GM21360 (cell line): ENCODE data around the gene AP2S1.
"Not testable (repeated sequence)": the region's sequence is repeated elsewhere in the genome, so short reads cannot be mapped to it uniquely, and the experiment has no call there.

Experiments
- ATAC-seq: cut with Tn5 transposase; IDR thresholded peaks from one replicate; pipeline ENCODE4 v1.9.1; 2021; ENCODE audit warnings: mild to moderate bottlenecking, moderate library complexity; ENCODE audit not compliant: unreplicated experiment

Gene AP2S1

GRCh38 chr19:46844067-46844489, 6.6 kb downstream of the AP2S1 start:
- no peak for ATAC-seq

GRCh38 chr19:46842791-46843190, 7.9 kb downstream of the AP2S1 start:
- no peak for ATAC-seq

DNA sequence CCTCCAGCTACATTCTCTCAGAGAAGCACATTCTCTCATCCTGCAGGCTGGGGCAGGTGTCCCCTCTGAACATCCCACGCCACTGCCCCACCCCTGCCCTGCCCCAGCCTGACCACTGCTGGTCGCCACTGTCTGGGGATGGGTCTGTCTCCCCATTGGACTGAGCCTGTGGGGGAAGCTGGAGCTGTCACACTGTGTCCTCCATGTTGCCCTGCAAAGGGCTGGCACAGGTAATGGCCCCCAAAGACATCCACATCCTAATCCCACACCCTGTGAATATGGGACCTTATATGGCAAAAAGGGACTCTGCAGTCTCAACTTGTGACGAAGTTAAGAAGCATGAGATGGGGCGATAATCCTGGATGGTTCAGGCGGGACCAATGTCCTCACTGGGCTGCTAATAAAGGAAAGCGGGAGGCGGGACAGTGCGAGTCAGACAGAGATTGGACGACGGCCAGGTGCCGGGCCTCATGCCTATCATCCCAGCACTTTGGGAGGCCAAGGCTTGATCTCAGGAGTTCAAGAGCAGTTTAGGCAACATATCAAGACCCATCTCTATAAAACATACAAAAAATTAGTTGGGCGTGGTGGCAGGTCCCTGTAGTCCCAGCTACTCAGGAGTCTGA, 9.1 kb downstream of the AP2S1 start:
- no peak for ATAC-seq

DNA sequence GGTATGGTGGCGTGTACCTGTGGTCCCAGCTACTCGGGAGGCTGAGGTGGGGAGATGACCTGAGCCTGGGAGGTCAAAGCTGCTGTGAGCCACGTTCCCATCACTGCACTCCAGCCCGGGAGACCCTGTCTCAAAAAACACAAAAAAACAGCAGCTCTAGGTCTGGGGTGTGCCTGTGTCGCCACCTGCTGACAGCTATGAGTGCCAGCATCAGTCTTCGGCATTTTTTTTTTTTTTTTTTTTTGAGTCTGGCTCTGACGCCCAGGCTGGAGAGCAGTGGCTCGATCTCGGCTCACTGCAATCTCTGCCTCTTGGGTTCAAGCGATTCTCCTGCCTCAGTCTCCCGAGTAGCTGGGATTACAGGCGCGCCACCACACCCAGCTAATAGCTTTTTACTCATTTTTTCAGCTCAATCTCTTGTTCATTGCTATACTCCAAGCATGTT, 10.1 kb downstream of the AP2S1 start:
- no peak for ATAC-seq

- no peak for ATAC-seq
These were observed 10.7 kb downstream of the AP2S1 start for GRCh38 chr19:46839752-46840497.

DNA sequence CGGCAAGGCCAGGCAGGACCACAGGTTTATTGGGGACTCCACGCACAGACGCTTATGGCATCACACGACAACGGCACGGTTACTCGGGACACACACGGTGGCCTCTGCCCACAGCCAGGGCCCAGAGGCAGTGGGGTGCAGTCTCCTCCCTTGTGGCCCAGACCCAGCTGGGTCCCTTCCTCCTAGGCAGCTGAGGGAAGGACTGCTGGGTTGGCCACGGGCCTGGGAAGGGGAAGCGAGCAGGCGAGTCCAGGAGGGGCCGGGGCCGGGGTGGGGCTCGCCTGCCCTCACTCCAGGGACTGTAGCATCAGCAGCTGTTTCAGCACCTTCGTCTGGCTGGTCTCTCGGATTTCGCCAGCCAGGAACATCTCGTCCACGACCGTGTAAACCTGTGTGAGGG, 12.5 kb downstream of the AP2S1 start:
- no peak for ATAC-seq

GRCh38 chr19:46834984-46835383, 15.7 kb downstream of the AP2S1 start:
- ATAC-seq = no peak

- ATAC-seq = no peak
These were observed 16.5 kb downstream of the AP2S1 start for GRCh38 chr19:46834121-46834520.

DNA sequence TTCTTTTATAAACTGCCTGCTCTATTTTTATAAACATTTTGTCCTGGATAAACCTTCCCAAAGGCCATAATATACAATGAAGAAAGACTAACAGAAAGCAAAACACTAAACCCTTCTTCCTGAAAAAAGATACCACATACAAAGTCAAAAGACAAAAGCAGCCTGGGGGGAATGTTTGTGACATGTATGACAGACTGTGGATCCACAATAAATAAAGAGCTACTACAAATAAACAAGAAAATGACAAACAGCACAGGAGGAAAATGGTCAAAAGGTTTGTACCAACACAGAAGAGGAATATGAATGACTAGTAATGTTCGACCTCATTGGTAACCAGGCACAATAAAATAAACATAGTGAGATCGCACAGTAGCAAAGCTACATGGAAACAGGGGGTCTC, 19.8 kb downstream of the AP2S1 start:
- ATAC-seq = no peak

DNA sequence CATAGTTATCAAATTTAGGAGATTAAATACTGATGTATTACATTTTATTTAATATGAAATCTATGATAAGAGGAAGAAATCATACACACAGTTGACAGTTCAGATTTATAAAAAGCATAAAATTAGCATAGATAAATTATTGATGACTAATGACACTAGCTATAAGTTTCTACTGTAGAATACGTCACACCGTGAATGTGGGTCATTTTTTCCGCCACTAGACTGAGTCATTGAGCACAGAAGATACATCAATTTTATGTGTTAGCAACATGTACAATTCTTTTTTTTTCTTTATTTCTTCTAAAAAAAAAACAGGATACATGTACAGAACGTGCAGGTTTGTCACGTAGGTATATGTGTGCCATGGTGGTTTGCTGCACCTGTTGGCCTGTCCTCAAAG, 22.2 kb downstream of the AP2S1 start:
- ATAC-seq = no peak

DNA sequence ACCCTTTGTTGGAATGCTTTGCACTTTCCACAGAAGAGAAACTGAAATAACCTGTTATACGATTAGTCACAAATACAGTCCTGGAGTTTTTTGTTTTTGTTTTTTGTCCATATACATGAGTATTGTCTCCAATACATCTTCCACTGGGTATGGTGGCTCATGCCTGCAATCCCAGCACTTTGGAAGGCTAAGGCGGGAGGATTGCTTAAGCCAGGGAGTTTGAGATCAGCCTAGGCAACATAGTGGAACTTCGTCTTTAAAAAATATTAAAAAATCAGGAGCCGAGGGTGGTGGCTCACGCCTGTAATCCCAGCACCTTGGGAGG, 25.0 kb downstream of the AP2S1 start:
- ATAC-seq = no peak

- ATAC-seq = no peak
These were observed 25.5 kb downstream of the AP2S1 start for GRCh38 chr19:46824890-46825730.

- ATAC-seq = no peak
These were observed 27.6 kb downstream of the AP2S1 start for GRCh38 chr19:46823049-46823448.

- not testable (repeated sequence) for ATAC-seq
These were observed 28.2 kb downstream of the AP2S1 start for GRCh38 chr19:46822410-46822787.

- ATAC-seq = no peak
These were observed 28.9 kb downstream of the AP2S1 start for GRCh38 chr19:46821512-46822409.

DNA sequence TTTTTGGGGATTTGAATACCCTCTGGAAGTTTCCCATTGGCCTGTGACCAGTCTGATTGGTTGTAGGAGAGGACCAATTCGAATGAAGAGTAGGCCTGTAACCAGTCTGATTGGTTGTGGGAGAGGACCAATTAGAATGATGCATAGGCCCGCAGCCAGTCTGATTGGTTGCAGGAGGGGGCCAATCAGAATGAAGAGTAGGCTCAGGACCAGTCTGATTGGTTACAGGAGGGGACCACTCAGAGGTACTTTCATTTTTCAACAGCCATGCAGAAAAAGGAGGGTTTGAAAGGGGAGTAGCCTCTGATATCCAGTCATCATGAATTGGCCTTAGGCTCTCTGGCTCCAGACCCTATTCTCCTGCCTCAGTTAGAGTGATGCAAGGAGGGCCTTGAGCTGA, 31.8 kb downstream of the AP2S1 start:
- no peak for ATAC-seq

GRCh38 chr19:46815833-46816627, 34.6 kb downstream of the AP2S1 start:
- ATAC-seq = no peak

DNA sequence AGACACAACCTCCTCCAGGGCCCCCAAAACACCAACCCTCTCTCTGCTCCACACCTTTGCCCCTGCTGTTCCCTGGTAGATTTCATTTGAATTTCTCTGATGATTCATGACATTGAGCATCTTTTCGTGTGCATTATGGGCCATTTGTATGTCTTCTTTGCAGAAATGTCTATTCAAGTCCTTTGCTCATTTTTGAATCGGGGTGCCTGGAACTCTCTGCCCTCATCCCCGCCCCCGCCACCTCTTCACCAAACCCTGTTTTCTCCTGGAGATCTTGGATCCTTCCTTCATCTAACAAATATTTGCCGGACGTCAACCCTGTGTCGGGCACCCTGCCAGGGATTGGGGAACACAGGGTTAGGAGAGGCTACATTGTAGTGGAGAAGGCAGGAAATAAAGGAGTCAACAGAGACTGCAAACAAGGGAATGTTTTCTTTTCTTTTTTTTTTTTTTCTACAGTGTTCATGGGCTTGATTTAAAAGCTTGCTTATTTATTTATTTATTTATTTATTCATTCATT, 36.7 kb downstream of the AP2S1 start:
- ATAC-seq = no peak

GRCh38 chr19:46812977-46813838, 37.4 kb downstream of the AP2S1 start:
- ATAC-seq = no peak
